Heart right ventricle (tissue), 16 donors: ENCODE results near the gene OLA1. TPM values are rescaled to one million over a fixed set of nuclear protein-coding genes. Genes with fewer than 3 reads are reported as not detected.

ENCODE experiments used
- ATAC-seq, 8 donors: fragments of 200-7000 bp; cut with Tn5 transposase; one replicate each; pipeline ENCODE4 v1.9.1; 2020; ENCODE audit warnings: mild to moderate bottlenecking in 8 of 8, moderate library complexity in 8 of 8, moderate number of reproducible peaks in 1 of 8
- DNase-seq, 2 donors: peaks; one replicate each; pipeline ENCODE4 v3.0.0-alpha.2; 2020
- H3K27ac ChIP-seq, 10 donors: fragments of 200-600 bp; sonication (generic) in 2 of 10; one replicate each; pipeline versions ENCODE4 v1.5.0 to v1.8.0; 2020 to 2022; ENCODE audit warnings: mild to moderate bottlenecking in 3 of 10
- H3K27me3 ChIP-seq, 7 donors: fragments of 200-600 bp; one replicate each; pipeline ENCODE4 v1.8.0; 2021 to 2022; ENCODE audit warnings: mild to moderate bottlenecking in 2 of 7
- H3K36me3 ChIP-seq, 9 donors: fragments of 200-600 bp; sonication (generic) in 1 of 9; one replicate each; pipeline versions ENCODE4 v1.5.0 to v1.8.0; 2020 to 2022; ENCODE audit warnings: mild to moderate bottlenecking in 2 of 9
- H3K4me1 ChIP-seq, 9 donors: fragments of 200-600 bp; sonication (generic) in 1 of 9; one replicate each; pipeline versions ENCODE4 v1.5.0 to v1.8.0; 2020 to 2022; ENCODE audit warnings: mild to moderate bottlenecking in 4 of 9
- H3K4me3 ChIP-seq, 10 donors: fragments of 200-600 bp; sonication (generic) in 2 of 10; one replicate each; pipeline versions ENCODE4 v1.5.0 to v1.8.0; 2020 to 2022; ENCODE audit warnings: mild to moderate bottlenecking in 7 of 10, moderate library complexity in 2 of 10
- H3K9me3 ChIP-seq, 11 donors: fragments of 200-600 bp in 10 of 11; sonication (generic) in 2 of 11; one replicate each; pipeline versions ENCODE4 v1.5.0 to v1.8.0; 2013 to 2022; ENCODE audit warnings: mild to moderate bottlenecking in 2 of 11, control low read depth in 1 of 11, moderate library complexity in 1 of 11
- CTCF ChIP-seq, 9 donors: fragments of 200-600 bp; sonication (generic) in 2 of 9; IDR thresholded peaks; one replicate each; pipeline versions ENCODE4 v1.5.0 to v1.8.0; 2021 to 2022; ENCODE audit warnings: antibody characterized with exemption in 9 of 9, mild to moderate bottlenecking in 5 of 9, moderate library complexity in 1 of 9
- WGBS, 2 donors: extraction: QIAGEN DNeasy Blood & Tissue Kit; methylation state at CpG; one replicate each; pipeline ENCODE4 v1.1.7; 2013; ENCODE audit warnings: inconsistent platforms in 1 of 2; 5-methylcytosine and 5-hydroxymethylcytosine counted together
- intact Hi-C, 10 donors: fragments of 100-400 bp; cut with DNase I; formaldehyde crosslinking; loops; one replicate each; pipeline versions ENCODE4 v1.11.1 to v1.14.2; 2022
- polyA plus RNA-seq, 2 donors: library from polyadenylated mRNA; stranded (reverse); fragments of 200-250 nt; gene quantifications; one replicate each; pipeline ENCODE4 v1.2.3, GENCODE V29; 2013
- total RNA-seq, 10 donors: library from RNA; stranded (reverse); fragmentation: NEBNext Ultra II Directional in 3 of 10; extraction: Animal tissue kit (Norgen Biotek cat#: 25700) in 3 of 10; gene quantifications; one replicate each; pipeline versions ENCODE4 v1.2.1 to v1.2.4, GENCODE V29; 2021 to 2023
- donor health status: Arrhythmogenic right ventricular cardiomyopathy.
- donor health status: ischemic (EF 13 %, LVEDD 7.1; RV severe dilation, severe dysfunction).
- donor health status: healthy with polysubstance abuse.
- donor health status: DM: no; HTN: yes; CAD: no.
- donor health status: DM: no; HTN: no; CAD: no.
- donor health status: ischemic (EF 25% LVEDD 6.9; RV normal size, moderate dysfunction).
- donor health status: ischemic (EF 25% LVEDD 5.7; RV mildly dilated, moderate dysfunction).
- donor health status: healthy.
- donor health status: DM: yes; HTN: yes; CAD: no.
- donor health status: Ischemic cardiomyopathy.
- donor health status: ischemic (EF 35%, LVEDD 5.7; RV mildly dilated, moderate dysfunction).
- donor health status: nonischemic (EF 11% LVEDD 7.7; RV severe dilation, severe dysfunction).
- donor health status: DM: yes; HTN: yes; CAD: no.
- donor health status: PGD.
- donor health status: ischemic (EF 29% LVEDD 5.4; RV normal size, mild dysfunction).
- donor health status: nonischemic (EF 23%, LVEDD 6.1; RV moderate dilation, normal function).

OLA1 gene
- total and polyA plus RNA-seq, 12 donors: 23.7 to 85.2 (median 73.3) TPM

- Histone ChIP-seq H3K4me1 (peaks cover 0 to 17% (median 0%) of the 10 kb centered on the region in 9 donors), H3K9me3 (peaks cover 0 to 5% (median 0%) of the 10 kb centered on the region in 11 donors), H3K4me3 (no peak overlapping the region), H3K36me3 (no peaks in the 10 kb centered on the region), H3K27ac (peak overlapping the region in 2 of 10 donors; percentile 11 to 30), H3K27me3 (peaks cover 0 to 4% (median 0%) of the 10 kb centered on the region in 7 donors)
- DNase-seq: no peak
- no peak for TF ChIP-seq CTCF (IDR thresholded peaks at IDR 0.05)
- intact Hi-C loops: no loop called here
- 36 to 42% methylated on average over 7 of the region's 7 CpGs for WGBS, 2 donors
- ATAC-seq: peak in 6 of 8 donors; percentile 59 to 79 (median 62)
Observed at GRCh38 chr2:174062934-174063333, 185.4 kb downstream of the OLA1 start.

DNA sequence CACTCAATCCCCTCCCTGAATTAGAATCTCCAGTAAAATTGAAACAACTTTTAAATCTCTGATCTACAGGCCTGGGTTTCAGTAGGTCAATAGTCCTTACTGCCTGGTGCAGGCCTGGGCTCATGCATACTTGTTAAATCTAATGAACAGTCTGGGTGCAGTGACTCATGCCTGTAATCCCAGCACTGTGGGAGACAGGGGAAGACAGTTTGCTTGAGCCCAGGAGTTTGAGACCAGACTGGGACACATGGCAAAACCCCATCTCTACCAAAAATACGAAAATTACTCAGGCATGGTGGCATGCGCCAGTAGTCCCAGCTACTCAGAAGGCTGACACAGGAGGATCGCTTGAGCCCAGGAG lies 188.5 kb downstream of the OLA1 start:
- peaks cover 0 to 5% (median 0%) of the 10 kb centered on the region in 11 donors for H3K9me3 ChIP-seq
- H3K4me1 ChIP-seq: peaks cover 0 to 18% (median 0%) of the 10 kb centered on the region in 9 donors
- 97 to 100% methylated on average over 3 of the region's 3 CpGs for WGBS, 2 donors
- H3K27me3 ChIP-seq: no peaks in the 10 kb centered on the region
- H3K4me3 ChIP-seq: no peak overlapping the region
- DNase-seq (no peak), ATAC-seq (no peak)
- no peak overlapping the region for H3K27ac ChIP-seq
- H3K36me3 ChIP-seq: no peaks in the 10 kb centered on the region
- no peak for TF ChIP-seq CTCF (IDR thresholded peaks at IDR 0.05)
- intact Hi-C loops: loop anchor here in 1 of 10 donors (10.0 kb wide), 1 partner anchor 485 kb away; no protein-coding TSS in a partner anchor

DNA sequence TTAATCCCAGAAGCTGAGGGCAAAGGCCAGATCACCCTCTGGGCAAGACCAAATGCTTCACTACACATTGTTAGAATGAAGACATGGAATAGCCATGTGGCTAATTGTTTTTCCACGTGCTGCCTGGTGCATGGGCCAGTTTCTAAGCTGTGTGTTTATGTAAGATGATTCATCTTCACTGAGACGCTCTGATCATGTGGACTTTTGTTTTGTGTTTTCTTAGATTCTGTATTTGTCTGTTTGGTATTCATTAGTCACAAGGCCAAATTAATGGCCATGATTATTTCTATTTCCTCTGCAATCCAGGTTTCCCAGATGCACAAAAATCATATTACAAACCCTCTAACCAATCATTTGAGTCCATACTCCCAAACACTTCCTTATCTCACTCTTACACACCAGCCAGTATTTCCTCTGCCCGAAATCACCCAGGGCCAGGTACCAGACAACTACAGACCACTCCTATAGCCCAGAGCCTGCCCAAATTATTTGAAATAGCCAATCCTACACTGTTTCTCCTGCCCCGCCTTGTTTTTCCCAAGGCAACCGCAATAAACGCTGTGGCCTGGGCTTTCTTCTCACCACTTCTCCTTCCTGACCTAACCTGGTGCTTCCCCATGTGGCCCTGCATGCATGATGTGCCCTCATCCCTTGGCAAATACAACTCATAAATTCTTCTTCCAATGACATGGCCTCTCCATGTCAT lies 189.0 kb downstream of the OLA1 start:
- Histone ChIP-seq H3K4me1 (peaks cover 0 to 18% (median 4%) of the 10 kb centered on the region in 9 donors), H3K4me3 (no peak overlapping the region), H3K36me3 (no peaks in the 10 kb centered on the region), H3K27ac (no peak overlapping the region), H3K9me3 (peaks cover 0 to 5% (median 0%) of the 10 kb centered on the region in 11 donors), H3K27me3 (no peaks in the 10 kb centered on the region)
- no peak for ATAC-seq
- 72 to 84% methylated on average over 6 of the region's 6 CpGs for WGBS, 2 donors
- intact Hi-C loops: loop anchor here in 1 of 10 donors (10.0 kb wide), 1 partner anchor 485 kb away; no protein-coding TSS in a partner anchor
- TF ChIP-seq CTCF (IDR thresholded peaks at IDR 0.05): no peak
- DNase-seq: no peak

DNA sequence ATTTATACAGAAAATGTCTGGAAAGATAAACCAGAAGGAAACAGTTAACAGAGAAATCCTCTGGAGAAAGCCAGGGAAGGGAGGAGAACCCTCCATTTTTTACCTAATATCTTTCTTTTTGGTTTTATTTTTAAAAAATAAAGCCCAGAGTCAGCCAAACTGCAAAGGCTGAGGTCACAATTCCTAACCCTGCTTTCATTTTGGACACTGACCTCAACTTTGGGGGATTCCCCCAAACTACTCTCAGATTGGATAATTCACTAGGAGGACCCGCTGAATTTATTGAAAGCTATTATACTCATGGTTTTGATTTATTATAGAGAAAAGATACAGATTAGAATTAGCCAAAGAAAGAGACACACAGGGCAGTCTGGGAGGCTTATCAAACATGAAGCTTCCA lies 189.9 kb downstream of the OLA1 start:
- WGBS, 2 donors: 90 to 100% methylated on average over 1 of the region's 1 CpG
- H3K27ac ChIP-seq: no peak overlapping the region
- DNase-seq (no peak), ATAC-seq (no peak)
- H3K9me3 ChIP-seq: peaks cover 0 to 5% (median 0%) of the 10 kb centered on the region in 11 donors
- H3K27me3 ChIP-seq: no peaks in the 10 kb centered on the region
- H3K4me1 ChIP-seq: peaks cover 0 to 21% (median 10%) of the 10 kb centered on the region in 9 donors
- intact Hi-C loops: loop anchor here in 1 of 10 donors (10.0 kb wide), 1 partner anchor 484 kb away; no protein-coding TSS in a partner anchor
- no peak overlapping the region for H3K4me3 ChIP-seq
- no peaks in the 10 kb centered on the region for H3K36me3 ChIP-seq
- TF ChIP-seq CTCF (IDR thresholded peaks at IDR 0.05): no peak
